GM18861 (cell line): ENCODE measurements around the gene HSBP1L1.
"Not testable (repeated sequence)": the region's sequence is repeated elsewhere in the genome, so short reads cannot be mapped to it uniquely, and the experiment has no call there.

Experiments used
- ATAC-seq: cut with Tn5 transposase; IDR thresholded peaks from one replicate; pipeline ENCODE4 v1.9.1; 2021; ENCODE audit not compliant: unreplicated experiment

HSBP1L1 gene

DNA sequence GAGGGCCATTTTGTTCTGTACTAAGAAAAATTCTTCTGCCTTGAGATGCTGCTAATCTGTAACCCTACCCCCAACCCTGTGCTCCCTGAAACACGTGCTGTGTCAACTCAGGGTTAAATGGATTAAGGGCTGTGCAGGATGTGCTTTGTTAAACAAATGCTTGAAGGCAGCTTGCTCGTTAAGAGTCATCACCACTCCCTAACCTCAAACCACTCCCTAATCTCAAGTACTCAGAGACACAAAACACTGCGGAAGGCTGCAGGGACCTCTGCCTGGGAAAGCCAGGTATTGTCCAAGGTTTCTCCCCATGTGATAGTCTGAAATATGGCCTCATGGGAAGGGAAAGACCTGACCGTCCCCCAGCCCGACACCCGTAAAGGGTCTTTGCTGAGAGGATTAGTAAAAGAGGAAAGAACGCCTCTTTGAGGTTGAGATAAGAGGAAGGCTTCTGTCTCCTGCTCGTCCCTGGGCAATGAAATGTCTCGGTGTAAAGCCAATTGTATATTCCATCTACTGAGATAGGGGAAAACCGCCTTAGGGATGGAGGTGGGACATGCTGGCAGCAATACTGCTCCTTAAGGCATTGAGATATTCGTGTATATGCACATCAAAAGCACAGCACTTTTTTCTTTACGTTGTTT is 4.2 kb upstream of the HSBP1L1 start:
- ATAC-seq = not testable (repeated sequence)

DNA sequence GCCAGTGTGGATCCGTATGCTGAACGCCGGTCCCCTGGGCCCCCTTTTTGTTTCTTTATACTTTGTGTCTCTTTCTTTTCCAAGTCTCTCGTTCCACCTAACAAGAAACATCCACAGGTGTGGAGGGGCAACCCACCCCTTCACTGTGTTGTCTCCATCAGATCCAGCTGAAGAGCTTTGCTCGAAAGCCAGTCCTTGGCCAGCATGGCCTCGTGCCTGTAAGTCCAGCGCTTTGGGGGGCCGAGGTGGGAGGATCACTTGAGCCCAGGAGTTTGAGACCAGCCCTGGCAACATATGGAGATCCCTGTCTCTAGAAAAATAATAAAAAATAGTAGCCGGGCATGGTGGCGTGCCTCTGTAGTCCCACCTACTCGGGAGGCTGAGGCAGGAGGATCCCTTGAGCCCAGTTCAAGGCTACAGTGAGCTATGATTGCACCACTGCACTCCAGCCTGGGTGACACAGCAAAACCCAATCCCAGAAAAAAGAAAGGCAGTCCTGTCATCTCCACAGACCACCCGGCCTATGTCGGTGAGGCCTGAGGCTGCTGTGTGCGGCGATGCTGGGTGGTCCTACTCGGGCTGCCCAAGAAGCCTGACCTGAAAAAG is 3.4 kb upstream of the HSBP1L1 start:
- no peak for ATAC-seq

DNA sequence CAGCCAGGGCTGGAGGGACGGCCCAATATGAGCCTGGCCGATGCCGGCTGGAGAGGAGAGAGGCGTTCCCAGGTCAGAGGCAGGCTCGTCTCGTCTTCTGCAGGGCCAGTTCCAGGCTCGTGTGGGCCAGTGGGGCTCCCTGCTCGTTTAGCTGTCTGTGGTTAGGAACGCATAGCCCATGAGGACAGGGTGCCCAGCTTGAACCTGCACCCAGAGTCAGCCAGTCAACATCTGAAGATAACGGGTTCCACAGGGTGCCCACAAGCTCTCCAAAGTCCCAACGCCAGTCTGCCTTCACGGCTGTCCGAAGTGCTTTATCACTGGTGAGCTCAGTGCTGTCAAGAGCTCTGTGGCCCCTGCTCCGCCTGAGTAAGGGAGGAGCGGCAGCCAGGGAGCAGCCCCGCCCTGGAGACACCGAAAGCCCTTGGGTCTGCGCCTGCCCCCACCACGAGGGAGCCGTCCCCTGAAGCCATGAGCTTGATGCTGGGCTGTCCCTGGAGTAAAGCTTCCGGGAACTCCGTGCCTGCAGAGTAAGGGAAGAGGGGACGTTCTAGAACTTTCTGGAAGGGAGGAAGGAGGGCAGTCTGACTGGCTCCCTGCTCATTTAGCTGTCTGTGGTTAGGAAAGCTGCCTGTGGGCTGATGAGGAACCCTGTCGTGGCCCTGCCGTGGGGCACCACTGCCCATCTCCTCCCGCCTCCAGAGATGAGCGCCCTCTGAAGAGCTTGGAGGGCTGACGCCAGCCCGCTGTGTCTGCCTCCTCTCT is 2.7 kb upstream of the HSBP1L1 start:
- no peak for ATAC-seq

DNA sequence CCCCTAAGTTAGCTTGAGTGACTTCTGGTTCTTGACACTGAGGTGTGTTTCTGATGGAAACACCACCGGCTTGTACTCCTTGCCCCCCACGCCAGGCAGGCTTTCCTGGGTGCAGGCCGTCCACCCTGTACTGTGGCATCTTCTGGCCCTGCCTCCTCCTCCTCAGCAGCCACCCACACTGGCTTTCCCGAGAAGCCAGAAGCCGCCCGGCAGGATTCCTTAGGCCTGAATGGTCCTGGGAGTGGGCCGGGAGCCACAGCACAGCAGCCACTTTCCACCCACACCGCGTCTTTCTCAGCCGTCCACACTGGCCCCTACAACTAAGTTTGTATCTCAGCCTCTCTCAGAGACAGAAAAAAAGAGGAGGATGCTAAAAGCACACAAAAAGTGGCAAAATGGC is 2.1 kb upstream of the HSBP1L1 start:
- no peak for ATAC-seq

DNA sequence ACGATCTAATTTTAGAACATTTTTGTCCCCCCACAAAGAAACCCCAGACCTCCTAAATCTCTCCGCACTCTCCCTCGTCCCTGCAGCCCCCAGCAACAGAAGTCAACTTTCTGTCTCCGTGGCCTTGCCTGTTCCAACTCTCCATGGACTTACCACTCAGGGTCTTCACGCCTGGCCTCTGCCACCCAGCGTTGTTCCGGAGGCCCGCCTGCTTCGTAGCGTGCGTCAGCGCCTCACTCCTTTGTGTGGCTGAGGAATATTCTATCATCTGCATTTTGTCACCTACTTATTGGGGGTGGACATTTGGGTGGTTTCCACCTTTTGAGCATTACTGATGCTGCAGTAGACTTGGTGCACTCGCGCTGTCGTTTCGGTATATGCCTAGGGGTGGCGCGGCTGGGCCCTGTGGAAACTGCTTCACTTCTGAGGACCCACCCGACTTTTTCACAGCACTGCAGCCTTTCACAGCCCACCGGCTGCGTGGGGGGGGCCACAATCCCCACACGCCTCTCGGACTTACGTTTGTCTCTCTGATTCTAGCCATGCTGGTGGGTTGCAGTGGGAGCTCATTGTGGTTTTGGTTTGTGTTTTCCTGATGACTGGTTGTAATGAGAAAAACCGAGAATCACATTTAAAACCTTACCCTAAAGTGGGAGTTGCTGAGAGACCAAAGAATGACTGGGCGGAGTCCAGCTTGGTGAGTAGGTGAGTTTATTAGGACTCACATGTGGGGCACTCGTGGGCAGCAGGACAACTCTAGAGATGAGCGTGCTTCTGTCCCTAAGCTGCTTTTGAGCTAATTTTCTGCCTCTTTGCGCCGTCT is 1.4 kb upstream of the HSBP1L1 start:
- ATAC-seq = peak; percentile 58

DNA sequence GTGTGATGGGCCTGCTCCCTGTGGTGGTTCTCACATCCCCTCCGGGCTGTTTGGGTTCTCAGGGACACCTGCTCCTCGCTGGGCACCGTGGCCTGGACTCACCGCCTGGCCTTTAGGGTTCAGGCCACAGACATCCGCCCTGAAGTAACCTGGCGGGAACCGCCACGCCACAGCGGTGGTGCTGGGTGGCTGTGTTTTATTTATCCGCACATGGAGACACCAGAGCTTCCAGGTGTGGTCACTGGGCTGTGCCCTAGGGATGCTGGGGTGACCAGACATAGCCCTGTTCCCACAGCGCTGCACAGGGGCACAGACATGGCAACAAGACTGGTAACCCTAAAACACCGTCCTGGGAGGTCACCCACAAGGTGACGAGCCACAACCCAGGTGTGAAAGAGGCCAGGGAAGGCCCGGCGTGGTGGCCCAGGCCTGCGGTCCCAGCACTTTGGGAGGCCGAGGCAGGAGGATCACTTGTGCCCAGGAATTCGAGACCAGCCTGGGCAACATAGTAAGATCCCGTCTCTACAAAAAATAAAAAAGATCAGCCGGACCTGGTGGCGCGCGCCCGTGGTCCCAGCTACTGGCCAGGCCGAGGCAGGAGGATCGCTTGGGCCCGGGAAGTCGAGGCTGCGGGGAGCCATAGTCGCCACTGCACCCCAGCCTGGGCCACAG is 649 bp upstream of the HSBP1L1 start:
- ATAC-seq = no peak

DNA sequence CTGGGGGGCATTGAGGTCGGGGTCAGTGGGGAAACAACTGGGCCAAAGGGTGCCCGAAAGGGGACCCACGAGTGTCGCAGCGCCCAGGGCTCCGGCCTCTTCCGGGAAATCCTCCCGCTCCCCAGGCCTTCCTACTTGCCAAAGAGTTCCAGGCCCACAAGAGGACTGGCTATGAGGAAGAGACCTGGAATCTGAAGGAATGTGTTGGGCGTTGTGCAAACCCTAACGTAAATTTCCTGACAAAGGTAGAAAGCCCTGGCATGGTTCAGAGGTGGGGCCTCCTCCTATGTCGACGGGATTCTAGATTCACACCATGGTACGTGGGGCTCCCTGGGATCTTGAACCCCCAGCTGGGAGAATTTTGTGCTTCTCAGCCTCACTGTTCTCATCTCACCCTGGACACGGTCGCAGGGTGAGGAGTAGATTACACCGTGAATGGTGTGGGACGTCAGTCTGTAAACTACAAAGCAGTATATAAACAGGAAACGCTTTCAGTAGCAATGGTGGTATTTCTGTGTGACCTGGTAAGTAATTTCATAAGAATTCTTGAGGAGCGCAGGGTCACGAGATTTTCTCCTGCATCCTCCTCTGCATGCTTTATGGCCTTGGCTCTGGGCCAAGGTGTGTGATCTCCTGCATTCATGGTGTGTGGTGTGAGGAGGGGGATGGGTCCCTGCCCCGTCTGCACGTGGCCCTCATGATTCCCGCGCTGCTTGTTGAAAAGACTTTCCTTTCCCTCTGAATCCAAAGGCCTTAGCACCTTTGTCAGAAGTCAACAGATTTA is 868 bp downstream of the HSBP1L1 start:
- no peak for ATAC-seq

DNA sequence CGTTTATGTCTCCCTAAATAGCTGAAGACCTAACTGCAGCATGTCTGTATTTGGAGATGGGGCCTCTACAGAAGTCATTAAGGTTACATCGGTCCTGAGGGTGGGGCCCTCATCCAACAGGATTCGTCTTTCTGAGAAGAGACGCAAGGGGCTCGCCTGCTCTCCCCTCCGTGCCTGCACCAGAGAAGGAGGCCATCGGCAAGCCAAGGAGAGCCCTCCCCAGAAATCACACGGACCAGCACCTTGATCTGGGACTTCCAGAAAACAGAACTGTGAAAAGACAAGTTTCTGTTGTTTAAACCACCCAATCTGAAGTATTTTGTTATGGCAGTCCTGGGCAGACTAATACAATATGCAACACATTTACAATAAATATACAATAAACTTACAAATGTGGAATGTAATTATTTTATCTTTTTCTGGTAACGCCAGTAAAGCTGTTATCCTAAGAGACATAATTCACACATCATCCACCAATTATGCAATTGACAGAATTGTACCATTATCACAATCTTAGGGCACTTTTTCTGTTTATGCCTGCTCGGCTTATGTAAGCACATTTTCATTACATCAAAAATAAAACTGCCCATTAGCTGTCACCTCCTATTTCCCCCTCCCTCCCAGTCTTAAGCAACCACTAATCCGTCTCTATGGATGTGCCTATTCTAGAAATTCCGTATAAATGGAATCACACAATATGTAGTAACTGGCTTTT is 6.1 kb downstream of the HSBP1L1 start:
- no peak for ATAC-seq

DNA sequence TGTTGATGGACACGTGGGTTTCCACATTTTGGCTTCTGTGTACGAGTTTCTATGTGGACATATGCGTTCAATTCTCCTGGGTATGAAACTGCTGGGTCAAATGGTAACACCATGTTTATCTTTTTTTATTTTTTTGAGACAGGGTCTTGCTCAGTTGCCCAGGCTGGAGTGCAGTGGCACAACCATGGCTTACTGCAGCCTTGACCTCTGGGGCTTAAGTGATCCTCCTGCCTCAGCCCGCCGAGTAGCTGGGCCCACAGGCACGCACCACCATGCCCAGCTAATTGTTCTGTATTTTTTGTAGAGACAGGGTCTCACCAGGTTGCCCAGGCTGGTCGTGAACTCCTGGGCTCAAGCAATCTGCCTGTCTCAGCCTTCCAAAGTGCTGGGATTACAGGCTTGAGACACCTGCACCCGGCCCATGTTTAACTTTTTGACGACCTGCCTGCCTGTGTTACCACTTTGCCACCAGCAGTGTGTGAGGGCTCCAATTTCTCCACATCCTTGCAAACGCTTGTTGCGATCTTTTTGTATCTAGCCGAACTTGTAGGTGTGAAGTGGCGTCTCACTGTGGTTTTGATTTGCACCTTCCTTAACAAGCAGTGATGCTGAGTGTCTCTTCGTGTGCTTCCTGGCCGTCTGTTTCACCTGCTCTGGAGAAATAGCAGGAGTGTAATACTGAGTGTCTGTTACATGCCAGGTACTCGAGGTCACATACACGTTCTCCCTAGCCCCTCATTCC is 6.9 kb downstream of the HSBP1L1 start:
- no peak for ATAC-seq

DNA sequence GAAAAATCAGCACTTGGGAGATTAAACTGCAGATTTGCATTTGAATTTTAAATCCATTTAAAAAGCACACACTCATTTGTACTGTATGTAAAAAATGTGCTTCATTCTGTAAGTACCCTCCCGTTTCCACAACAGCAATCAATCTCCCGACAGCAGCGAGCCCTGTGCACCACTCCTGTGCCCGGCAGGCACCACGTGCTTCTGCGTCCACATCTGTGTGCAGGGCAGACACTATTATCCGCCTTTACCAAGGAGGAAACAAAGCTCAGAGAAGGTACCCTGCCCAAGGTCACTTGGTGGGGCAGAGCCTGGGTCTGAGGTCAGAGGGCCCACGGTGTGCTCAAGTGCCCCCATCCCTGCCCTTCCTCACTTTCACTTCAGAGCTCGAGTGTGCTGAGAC is 7.5 kb downstream of the HSBP1L1 start:
- ATAC-seq = no peak

DNA sequence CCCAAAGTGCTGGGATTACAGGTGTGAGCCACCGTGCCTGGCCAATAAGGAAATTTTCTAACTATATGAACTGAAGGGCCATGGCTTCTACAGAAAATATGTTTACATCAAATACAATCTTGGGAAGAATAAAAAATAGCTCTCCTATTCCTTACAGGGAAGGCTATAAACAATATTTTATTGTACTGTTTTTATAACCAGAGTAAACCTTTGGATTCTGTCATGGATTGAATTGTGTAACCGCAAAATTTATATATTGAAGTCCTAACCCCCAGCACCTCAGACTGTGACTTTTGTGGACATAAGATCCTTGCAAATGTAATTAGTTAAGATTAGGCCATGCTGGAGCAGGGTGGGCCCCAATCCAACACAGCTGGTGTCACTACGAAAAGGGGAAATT is 8.3 kb downstream of the HSBP1L1 start:
- no peak for ATAC-seq

DNA sequence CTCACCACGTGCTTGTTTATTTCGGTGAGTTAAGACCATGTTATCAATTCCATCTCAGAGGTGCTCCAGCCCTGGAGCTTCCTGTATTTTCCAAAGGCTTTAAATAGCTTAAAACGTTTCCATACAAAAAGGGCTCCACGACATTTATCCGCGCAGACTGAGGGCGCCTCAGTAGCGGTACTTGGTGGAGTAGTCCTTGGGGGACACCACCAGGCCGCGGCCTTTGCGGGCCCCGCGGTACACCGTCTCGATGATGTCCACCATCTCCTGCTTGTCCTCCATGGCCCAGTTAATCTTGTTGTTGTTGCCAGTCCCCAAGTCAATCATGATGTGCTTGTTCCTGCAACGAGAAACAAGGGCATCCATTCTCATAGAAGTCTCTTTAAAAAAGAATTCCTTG is 9.1 kb downstream of the HSBP1L1 start:
- ATAC-seq = no peak

DNA sequence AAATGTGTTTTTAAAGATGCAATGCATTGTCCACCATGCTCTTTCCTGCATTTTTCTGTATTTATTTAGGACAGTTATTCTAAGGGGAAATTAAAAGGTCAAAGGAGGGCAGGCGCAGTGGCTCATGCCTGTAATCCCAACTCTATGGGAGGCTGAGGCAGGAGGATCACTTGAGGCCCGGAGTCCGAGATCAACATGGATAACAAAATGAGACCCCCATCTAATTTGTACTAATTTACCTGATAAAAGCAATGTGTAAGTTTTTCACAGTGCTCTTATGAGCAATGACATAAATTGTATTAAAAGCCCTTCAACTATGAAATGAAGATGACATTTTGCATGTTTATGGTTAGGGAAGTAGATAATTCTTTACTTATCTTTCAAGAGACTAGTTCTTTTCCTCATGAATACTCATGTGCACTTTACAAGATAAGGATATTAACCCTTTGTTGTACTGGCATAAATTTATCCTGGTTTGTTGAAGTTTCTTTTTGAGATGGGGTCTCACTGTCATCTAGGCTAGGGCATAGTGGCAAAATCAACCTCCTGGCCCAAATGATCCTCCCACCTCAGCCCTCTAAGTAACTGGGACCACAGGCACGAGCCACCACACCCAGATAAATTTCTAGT is 9.7 kb downstream of the HSBP1L1 start:
- ATAC-seq = no peak

DNA sequence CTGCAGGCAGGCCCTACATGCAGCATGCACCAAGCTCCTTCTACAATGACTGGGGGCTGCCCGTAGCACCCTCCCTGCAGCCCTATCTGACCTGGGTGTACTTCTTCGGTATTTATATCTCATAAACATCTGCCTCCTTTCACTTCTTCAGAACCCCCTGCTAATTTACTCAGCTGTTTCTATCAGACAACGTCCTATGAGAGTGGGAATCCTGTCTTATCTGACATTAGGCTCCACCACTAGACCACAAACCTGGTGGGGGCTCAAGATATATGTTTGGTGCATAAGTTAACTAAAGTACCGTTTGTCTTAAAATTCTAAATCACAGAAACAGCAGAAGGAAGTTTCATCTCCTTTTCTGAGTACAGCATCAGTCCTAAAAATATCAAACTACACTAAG is 10.6 kb downstream of the HSBP1L1 start:
- no peak for ATAC-seq

DNA sequence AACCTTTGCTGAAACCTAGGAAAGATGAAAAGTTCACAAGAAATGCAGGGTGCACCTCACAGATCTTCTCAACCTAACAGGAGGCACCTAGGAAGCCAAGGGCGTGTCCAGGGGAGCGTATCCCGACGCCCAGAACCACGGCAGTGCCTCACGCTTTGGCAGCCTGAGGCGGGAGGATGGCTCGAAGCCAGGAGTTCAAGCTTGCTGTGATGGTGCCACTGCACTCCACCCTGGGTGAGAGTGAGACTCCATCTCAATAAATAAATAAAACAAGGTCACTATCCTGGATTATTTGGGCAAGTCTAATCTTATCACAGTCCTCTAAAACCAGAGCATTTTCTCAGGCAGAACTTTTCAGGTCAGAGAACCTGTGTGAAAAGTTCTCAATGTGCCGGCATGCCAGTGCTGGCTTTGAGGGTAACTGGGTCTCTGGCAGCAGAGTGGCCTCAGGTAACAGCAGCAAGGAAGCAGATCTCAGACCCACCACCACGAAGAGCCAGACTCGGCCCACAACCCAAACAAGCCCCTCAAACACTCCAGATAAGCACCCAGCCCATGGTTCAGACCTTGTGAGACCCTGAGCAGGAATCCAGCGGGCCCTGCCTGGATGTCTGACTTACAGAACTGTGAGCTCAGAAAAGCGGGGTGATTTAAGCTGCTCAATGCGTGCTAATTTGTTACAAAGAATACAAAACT is 11.7 kb downstream of the HSBP1L1 start:
- ATAC-seq = no peak

DNA sequence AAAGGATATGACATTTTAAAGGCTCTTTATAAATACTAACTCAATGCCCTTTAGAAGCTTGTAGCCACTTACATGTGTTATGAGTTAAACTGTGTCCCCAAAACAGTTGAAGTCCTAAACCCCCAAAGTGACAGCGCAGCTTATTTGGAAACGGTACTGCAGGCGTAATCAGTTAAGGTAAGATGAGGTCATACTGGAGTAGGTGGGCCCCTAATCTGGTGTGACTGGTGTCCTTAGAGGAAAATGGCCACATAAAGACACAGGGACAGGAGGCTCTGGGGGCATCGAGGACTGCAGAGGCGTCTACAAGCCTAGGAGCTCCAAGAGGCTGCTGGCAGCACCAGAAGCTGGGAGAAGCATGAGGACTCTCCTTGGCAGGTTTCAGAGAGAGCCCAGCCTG is 15.4 kb downstream of the HSBP1L1 start:
- ATAC-seq = no peak

DNA sequence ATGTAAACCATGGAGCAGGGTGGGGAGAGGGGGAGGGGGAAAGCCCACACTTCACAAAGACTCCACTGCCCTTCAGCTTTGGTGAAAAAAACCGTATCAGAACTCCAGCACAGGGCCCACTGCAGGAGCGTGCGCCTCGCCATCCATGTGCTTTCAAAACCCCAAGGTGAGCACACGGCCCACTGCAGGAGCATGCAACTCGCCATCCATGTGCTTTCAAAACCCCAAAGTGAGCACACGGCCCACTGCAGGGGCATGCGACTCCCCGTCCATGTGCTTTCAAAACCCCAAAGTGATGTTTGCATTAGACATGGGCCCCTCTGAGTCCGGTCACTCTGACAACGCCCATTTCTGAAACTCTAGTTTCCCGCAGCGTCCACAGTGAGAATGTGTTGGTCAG is 16.1 kb downstream of the HSBP1L1 start:
- ATAC-seq = no peak

DNA sequence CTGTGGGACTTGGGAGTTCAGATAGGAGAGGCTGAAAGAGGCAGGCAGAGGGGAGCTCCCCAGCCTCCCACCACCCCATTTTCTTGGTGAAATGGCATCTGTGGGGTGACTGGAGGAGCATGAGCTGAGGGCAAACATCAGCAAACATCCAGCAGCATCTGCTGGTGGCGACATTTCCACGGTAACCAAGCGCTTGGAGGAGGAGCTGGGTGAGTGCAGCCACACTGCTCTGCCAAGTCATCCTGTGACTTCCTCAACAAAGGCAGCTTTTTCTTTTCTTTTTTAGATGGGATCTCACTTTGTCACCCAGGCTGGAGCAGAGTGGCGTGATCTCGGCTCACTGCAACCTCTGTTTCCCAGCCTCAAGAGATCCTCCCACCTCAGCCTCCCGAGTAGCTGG is 18.3 kb downstream of the HSBP1L1 start:
- ATAC-seq = no peak
